Fibroblast of the aortic adventitia (primary cell): Measurements from ENCODE around the gene RNF220. TPM values are rescaled to one million over a fixed set of nuclear protein-coding genes. Genes with fewer than 3 reads are reported as not detected.
A peak's percentile ranks its signal among the peaks of the same experiment; 100 is the strongest.

Experiments used
- DNase-seq: peaks from one replicate; pipeline ENCODE4 v3.0.0-alpha.2; 2010; ENCODE audit warnings: low read depth
- H3K4me3 ChIP-seq: 2 replicates; pipeline ENCODE4 v1.5.1; 2011; ENCODE audit warnings: low read depth, mild to moderate bottlenecking, control low read depth, low read length, moderate library complexity
- CTCF ChIP-seq: IDR thresholded peaks from 2 replicates; pipeline ENCODE4 v1.5.1; 2011; ENCODE audit warnings: mild to moderate bottlenecking, low read length, control low read depth, inconsistent platforms; ENCODE audit not compliant: insufficient read depth
- total RNA-seq: library from RNA; depleted of rRNA; stranded (reverse); fragments of >200 nt; gene quantifications from 2 replicates; pipeline ENCODE4 v1.2.3, GENCODE V29; 2012; ENCODE audit warnings: low replicate concordance

The RNF220 gene
- total RNA-seq, result 39.7 and 51.2 TPM in 2 replicates

- peak; percentile 71 for DNase-seq
Observed at GRCh38 chr1:44405031-44405797, at the start of gene RNF220. Gene RNF220, plus strand, starts transcription at chr1:44405255.

GRCh38 chr1:44355582-44356305 lies 49.3 kb upstream of the RNF220 start:
- DNase-seq, result no peak
- H3K4me3 ChIP-seq, result peak overlapping the region; percentile 37
- TF ChIP-seq CTCF, result no peak

More at GRCh38 chr1:44405031-44405797, at the start of gene RNF220:
- TF ChIP-seq CTCF, result no peak
- peak within 1 kb of the TSS; percentile 59 for H3K4me3 ChIP-seq

- DNase-seq, result no peak
- no peak overlapping the region for H3K4me3 ChIP-seq
- TF ChIP-seq CTCF, result no peak
Observed at GRCh38 chr1:44357710-44358109, 47.3 kb upstream of the RNF220 start.

- DNase-seq, result no peak
- no peak overlapping the region for H3K4me3 ChIP-seq
- TF ChIP-seq CTCF, result no peak
Observed at GRCh38 chr1:44359234-44359935, 45.7 kb upstream of the RNF220 start.

GRCh38 chr1:44361478-44361877 lies 43.6 kb upstream of the RNF220 start:
- H3K4me3 ChIP-seq, result no peak overlapping the region
- peak; percentile 6 for TF ChIP-seq CTCF
- DNase-seq, result no peak

- no peak overlapping the region for H3K4me3 ChIP-seq
Observed at GRCh38 chr1:44366371-44366975, 38.6 kb upstream of the RNF220 start.

More at GRCh38 chr1:44366371-44366975, 38.6 kb upstream of the RNF220 start:
- no peak for DNase-seq
- TF ChIP-seq CTCF, result no peak
